ENCODE results near the gene RASAL2.

Gene RASAL2

DNA sequence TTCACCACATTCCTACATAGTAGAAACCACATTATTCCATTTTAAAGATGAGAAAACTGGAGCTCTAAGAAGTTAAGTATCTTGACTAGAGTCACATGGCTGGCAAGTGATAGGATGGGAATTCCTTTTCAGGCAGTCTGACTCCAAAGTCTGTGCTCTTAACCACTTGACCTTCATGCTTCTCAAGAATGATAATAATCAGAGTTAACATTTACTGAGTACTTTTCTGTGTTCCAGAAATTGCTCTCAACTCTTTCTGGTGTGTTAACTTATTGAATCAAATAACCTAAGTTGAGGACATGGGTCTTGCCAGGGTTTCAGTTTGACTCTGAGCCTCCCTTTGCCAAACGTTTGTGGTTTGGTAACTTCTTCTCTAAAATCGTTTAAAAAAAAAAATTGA lies 169.4 kb downstream of the RASAL2 start:
- FAIRE-seq (no peak), DNase-seq (ENCODE audit: insufficient read length, low spot score) (no peak)
- no peak for TF ChIP-seq POLR2AphosphoS5 (IDR thresholded peaks at IDR 0.05; ENCODE audit: low read depth, low read length)
- TF ChIP-seq POLR2A (IDR thresholded peaks at IDR 0.05; ENCODE audit: low read depth, low read length) = no peak
- TF ChIP-seq POU2F2 (IDR thresholded peaks at IDR 0.05; ENCODE audit: low read depth, low read length) = no peak
- TF ChIP-seq PAX5 (IDR thresholded peaks at IDR 0.05; ENCODE audit: insufficient read depth, low read length, severe bottlenecking) = no peak
- no peak for TF ChIP-seq SPI1 (IDR thresholded peaks at IDR 0.05; ENCODE audit: low read depth, low read length)
- TF ChIP-seq TAF1 (IDR thresholded peaks at IDR 0.05; ENCODE audit: low read depth, low read length) = no peak

- FAIRE-seq = no peak
- DNase-seq (ENCODE audit: insufficient read length, low spot score) = no peak
- TF ChIP-seq SPI1 (IDR thresholded peaks at IDR 0.05; ENCODE audit: low read depth, low read length) = no peak
- no peak for TF ChIP-seq POU2F2 (IDR thresholded peaks at IDR 0.05; ENCODE audit: low read depth, low read length)
- no peak for TF ChIP-seq PAX5 (IDR thresholded peaks at IDR 0.05; ENCODE audit: insufficient read depth, low read length, severe bottlenecking)
- TF ChIP-seq TAF1 (IDR thresholded peaks at IDR 0.05; ENCODE audit: low read depth, low read length) = no peak
- TF ChIP-seq POLR2A (IDR thresholded peaks at IDR 0.05; ENCODE audit: low read depth, low read length) = no peak
- TF ChIP-seq POLR2AphosphoS5 (IDR thresholded peaks at IDR 0.05; ENCODE audit: low read depth, low read length) = no peak
Measured at GRCh38 chr1:178266113-178266512, 172.2 kb downstream of the RASAL2 start.

- FAIRE-seq (no peak), DNase-seq (ENCODE audit: insufficient read length, low spot score) (no peak)
Measured at GRCh38 chr1:178266619-178267066, 172.7 kb downstream of the RASAL2 start.

DNA sequence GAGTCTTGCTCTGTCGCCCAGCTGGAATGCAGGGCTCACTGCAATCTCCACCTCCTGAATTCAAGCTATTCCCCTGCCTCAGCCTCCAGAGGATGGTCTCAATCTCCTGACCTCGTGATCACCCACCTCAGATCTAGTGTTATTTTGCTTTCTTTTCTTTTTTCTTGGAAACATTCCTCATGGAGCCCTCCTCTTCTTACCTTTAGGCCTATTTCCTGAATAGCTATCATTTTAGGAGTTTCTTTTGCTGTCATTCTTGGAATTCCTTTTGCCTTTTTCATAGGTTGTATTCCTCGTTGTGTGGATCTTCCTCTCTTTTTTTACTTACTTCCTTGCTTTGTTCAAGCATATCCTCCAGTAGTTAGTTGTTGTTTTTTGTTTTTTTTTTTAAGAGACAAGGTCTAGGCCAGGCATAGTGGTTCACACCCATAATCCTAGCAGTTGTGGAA lies 173.8 kb downstream of the RASAL2 start:
- FAIRE-seq (no peak), DNase-seq (ENCODE audit: insufficient read length, low spot score) (no peak)
- no peak for TF ChIP-seq SPI1 (IDR thresholded peaks at IDR 0.05; ENCODE audit: low read depth, low read length)
- no peak for TF ChIP-seq TAF1 (IDR thresholded peaks at IDR 0.05; ENCODE audit: low read depth, low read length)
- TF ChIP-seq PAX5 (IDR thresholded peaks at IDR 0.05; ENCODE audit: insufficient read depth, low read length, severe bottlenecking) = no peak
- no peak for TF ChIP-seq POLR2A (IDR thresholded peaks at IDR 0.05; ENCODE audit: low read depth, low read length)
- no peak for TF ChIP-seq POU2F2 (IDR thresholded peaks at IDR 0.05; ENCODE audit: low read depth, low read length)
- TF ChIP-seq POLR2AphosphoS5 (IDR thresholded peaks at IDR 0.05; ENCODE audit: low read depth, low read length) = no peak

More at GRCh38 chr1:178266619-178267066, 172.7 kb downstream of the RASAL2 start:
- TF ChIP-seq POLR2AphosphoS5 (IDR thresholded peaks at IDR 0.05; ENCODE audit: low read depth, low read length) = no peak

DNA sequence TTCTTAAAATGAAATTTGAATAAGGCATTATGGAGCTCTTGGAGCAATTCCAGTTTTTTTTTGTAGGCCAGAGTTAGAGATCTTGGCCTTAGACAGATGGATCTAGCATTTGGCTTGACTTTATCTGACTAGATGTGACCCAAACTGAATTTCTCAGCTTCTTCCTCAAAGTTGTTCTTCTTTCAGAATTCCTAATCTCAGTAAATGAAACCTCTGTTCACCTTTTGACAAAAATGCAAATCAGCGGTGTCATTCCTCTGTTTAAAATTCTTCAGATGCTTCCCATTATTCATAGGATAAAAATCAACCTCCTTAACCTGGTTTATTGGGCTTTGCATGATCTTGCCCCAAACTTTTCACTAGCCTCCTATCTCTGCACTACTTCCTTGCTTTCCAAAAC lies 177.6 kb downstream of the RASAL2 start:
- FAIRE-seq = no peak
- DNase-seq (ENCODE audit: insufficient read length, low spot score) = no peak
- TF ChIP-seq POLR2AphosphoS5 (IDR thresholded peaks at IDR 0.05; ENCODE audit: low read depth, low read length) = no peak
- no peak for TF ChIP-seq SPI1 (IDR thresholded peaks at IDR 0.05; ENCODE audit: low read depth, low read length)
- no peak for TF ChIP-seq POLR2A (IDR thresholded peaks at IDR 0.05; ENCODE audit: low read depth, low read length)
- TF ChIP-seq POU2F2 (IDR thresholded peaks at IDR 0.05; ENCODE audit: low read depth, low read length) = no peak
- no peak for TF ChIP-seq PAX5 (IDR thresholded peaks at IDR 0.05; ENCODE audit: insufficient read depth, low read length, severe bottlenecking)
- TF ChIP-seq TAF1 (IDR thresholded peaks at IDR 0.05; ENCODE audit: low read depth, low read length) = no peak

GRCh38 chr1:178273707-178274410 lies 180.0 kb downstream of the RASAL2 start:
- TF ChIP-seq POLR2AphosphoS5 (IDR thresholded peaks at IDR 0.05; ENCODE audit: low read depth, low read length) = no peak
- no peak for TF ChIP-seq TAF1 (IDR thresholded peaks at IDR 0.05; ENCODE audit: low read depth, low read length)
- TF ChIP-seq PAX5 (IDR thresholded peaks at IDR 0.05; ENCODE audit: insufficient read depth, low read length, severe bottlenecking) = no peak
- TF ChIP-seq SPI1 (IDR thresholded peaks at IDR 0.05; ENCODE audit: low read depth, low read length) = no peak
- TF ChIP-seq POLR2A (IDR thresholded peaks at IDR 0.05; ENCODE audit: low read depth, low read length) = no peak
- no peak for TF ChIP-seq POU2F2 (IDR thresholded peaks at IDR 0.05; ENCODE audit: low read depth, low read length)
- FAIRE-seq (no peak), DNase-seq (ENCODE audit: insufficient read length, low spot score) (no peak)

DNA sequence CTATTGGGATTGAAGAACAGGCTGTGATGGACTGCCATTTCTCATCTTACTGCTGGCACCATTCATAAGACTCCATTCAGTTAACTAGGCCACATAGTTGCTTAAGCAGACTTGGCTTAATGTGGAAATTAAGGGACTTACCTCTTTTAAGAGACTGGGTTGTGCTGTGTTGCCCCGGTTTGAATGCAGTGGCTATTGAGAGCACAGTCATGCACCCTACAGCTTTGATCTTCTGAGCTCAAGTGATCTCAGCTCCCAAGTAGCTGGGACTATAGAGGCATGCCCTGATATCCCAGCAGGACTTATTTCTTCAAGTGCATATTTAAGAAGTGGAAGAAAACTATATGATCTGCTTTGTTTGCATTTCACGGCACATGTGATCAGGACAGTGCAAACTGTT lies 181.1 kb downstream of the RASAL2 start:
- DNase-seq (ENCODE audit: insufficient read length, low spot score) (no peak), FAIRE-seq (no peak)
- TF ChIP-seq POU2F2 (IDR thresholded peaks at IDR 0.05; ENCODE audit: low read depth, low read length) (no peak), POLR2A (IDR thresholded peaks at IDR 0.05; ENCODE audit: low read depth, low read length) (no peak), PAX5 (IDR thresholded peaks at IDR 0.05; ENCODE audit: insufficient read depth, low read length, severe bottlenecking) (no peak), POLR2AphosphoS5 (IDR thresholded peaks at IDR 0.05; ENCODE audit: low read depth, low read length) (no peak), SPI1 (IDR thresholded peaks at IDR 0.05; ENCODE audit: low read depth, low read length) (no peak), TAF1 (IDR thresholded peaks at IDR 0.05; ENCODE audit: low read depth, low read length) (no peak)

GRCh38 chr1:178275553-178275952 lies 181.6 kb downstream of the RASAL2 start:
- TF ChIP-seq SPI1 (IDR thresholded peaks at IDR 0.05; ENCODE audit: low read depth, low read length) = no peak
- TF ChIP-seq POU2F2 (IDR thresholded peaks at IDR 0.05; ENCODE audit: low read depth, low read length) = no peak
- no peak for TF ChIP-seq PAX5 (IDR thresholded peaks at IDR 0.05; ENCODE audit: insufficient read depth, low read length, severe bottlenecking)
- no peak for DNase-seq (ENCODE audit: insufficient read length, low spot score)
- no peak for FAIRE-seq

DNA sequence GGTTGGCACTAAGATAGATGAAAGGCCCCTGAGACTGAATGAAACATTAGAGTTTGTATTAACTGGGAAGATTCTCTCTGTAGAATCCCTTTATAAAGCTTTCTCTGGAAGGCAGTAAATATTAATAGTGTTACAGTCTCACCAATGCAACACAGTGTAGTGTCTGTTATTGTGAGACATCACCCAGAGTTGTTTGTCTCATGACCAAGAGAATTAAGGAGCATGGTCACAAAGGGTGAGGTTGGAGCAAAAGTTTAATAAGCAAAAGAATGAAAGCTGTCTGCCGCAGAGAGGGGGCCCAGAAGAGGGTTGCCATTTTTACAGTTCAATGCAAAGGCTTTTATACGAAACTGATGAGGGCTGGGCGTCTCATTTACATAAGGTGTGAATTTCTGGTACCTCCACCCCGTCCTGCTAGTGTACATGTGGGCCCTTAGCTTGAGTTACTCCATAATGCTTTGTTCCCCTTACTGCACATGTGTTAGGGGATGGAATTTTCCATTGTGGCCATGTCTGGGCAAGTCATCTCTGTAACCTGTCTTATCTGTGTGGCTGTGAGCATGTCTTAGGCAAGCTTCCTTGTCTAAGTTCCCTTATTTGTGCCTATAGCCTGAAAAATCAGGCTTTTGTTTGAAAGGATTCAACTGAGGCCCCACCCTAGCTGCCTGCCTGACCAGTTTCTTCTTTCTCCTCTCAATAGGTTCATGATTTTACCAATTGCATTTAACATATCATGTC lies 184.1 kb downstream of the RASAL2 start:
- TF ChIP-seq POU2F2 (IDR thresholded peaks at IDR 0.05; ENCODE audit: low read depth, low read length) = no peak
- DNase-seq (ENCODE audit: insufficient read length, low spot score) (no peak), FAIRE-seq (no peak)

Measured in GM12891 (cell line).